Progenitor cell of endocrine pancreas (in vitro differentiated cells): ENCODE measurements around the gene ANGPT4. TPM values are rescaled to one million over a fixed set of nuclear protein-coding genes. Genes with fewer than 3 reads are reported as not detected.

Experiments used
- DNase-seq: peaks from one replicate; pipeline ENCODE4 v3.0.0; 2021; ENCODE audit warnings: low spot score; ENCODE audit not compliant: unreplicated experiment
- H3K27ac Mint-ChIP-seq: 2 replicates; pipeline ENCODE4 v1.8.0; 2021; ENCODE audit warnings: mild to moderate bottlenecking, moderate library complexity, mixed read lengths
- H3K27me3 Mint-ChIP-seq: 2 replicates; pipeline ENCODE4 v1.8.0; 2021; ENCODE audit warnings: mixed read lengths
- H3K36me3 Mint-ChIP-seq: 2 replicates; pipeline ENCODE4 v1.8.0; 2022; ENCODE audit warnings: mixed read lengths; ENCODE audit not compliant: insufficient read depth
- H3K4me1 Mint-ChIP-seq: 2 replicates; pipeline ENCODE4 v1.8.0; 2021; ENCODE audit warnings: low read depth, mixed read lengths
- H3K4me3 Mint-ChIP-seq: 2 replicates; pipeline ENCODE4 v1.8.0; 2021; ENCODE audit warnings: low read depth, mild to moderate bottlenecking, moderate library complexity, mixed read lengths
- H3K9me3 Mint-ChIP-seq: 2 replicates; pipeline ENCODE4 v1.8.0; 2021; ENCODE audit warnings: low read depth, mixed read lengths
- CTCF ChIP-seq: fragments of 200-600 bp; sonication (generic); IDR thresholded peaks from one replicate; pipeline ENCODE4 v1.5.0; 2021; ENCODE audit warnings: antibody characterized with exemption, mild to moderate bottlenecking; ENCODE audit not compliant: unreplicated experiment
- total RNA-seq: library from RNA; stranded (reverse); gene quantifications from 2 replicates; pipeline ENCODE4 v1.2.1, GENCODE V29; 2021

The ANGPT4 gene
- total RNA-seq, 1 donor from 2014 or later = not detected

- Mint-ChIP-seq H3K27ac (no peak overlapping the region), H3K4me3 (no peak overlapping the region), H3K36me3 (no peaks in the 10 kb centered on the region), H3K9me3 (no peaks in the 10 kb centered on the region), H3K4me1 (peaks cover 16% of the 10 kb centered on the region), H3K27me3 (peaks cover 7% of the 10 kb centered on the region)
- DNase-seq = no peak
- TF ChIP-seq CTCF = no peak
Measured at GRCh38 chr20:946826-947225, 30.7 kb upstream of the ANGPT4 start.

- no peaks in the 10 kb centered on the region for H3K36me3 Mint-ChIP-seq
- no peak overlapping the region for H3K27ac Mint-ChIP-seq
- no peak for DNase-seq
- H3K27me3 Mint-ChIP-seq = peaks cover 6% of the 10 kb centered on the region
- H3K9me3 Mint-ChIP-seq = no peaks in the 10 kb centered on the region
- peaks cover 16% of the 10 kb centered on the region for H3K4me1 Mint-ChIP-seq
- no peak for TF ChIP-seq CTCF
- H3K4me3 Mint-ChIP-seq = no peak overlapping the region
Measured at GRCh38 chr20:945841-946240, 29.7 kb upstream of the ANGPT4 start.

DNA sequence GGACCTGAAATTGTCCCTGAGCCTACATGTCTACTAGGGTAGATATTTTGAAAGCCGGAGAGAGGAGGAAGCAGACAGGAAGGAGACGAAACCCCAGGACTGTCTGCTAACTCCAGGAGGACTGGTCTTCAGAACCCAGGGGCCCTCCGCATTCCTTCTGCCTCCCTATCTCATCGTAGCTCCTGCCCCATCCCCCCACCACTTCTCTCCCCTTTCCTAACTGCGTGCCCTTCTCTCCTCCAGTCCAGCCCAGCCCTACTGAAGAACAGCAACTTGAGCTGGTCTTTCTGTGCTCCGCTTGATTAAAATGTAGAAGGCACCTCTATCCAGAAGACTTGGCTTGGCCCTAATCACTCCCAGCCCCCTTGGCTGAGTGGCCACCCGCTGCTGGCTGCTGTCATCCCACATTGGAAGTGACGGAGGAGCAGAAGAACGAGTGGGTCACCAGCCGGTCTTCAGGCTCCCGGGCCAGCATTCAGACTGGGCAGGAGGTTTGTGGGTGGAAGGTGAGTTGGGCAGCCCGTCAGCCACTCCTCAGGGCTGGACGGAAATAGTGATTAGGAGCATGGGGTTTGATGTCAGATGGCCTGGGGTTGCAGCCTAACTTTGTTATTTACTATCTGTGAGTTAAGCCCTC, 28.8 kb upstream of the ANGPT4 start:
- no peak for TF ChIP-seq CTCF
- Mint-ChIP-seq H3K27me3 (peaks cover 9% of the 10 kb centered on the region), H3K36me3 (no peaks in the 10 kb centered on the region), H3K9me3 (no peaks in the 10 kb centered on the region), H3K4me3 (no peak overlapping the region), H3K4me1 (peaks cover 16% of the 10 kb centered on the region), H3K27ac (no peak overlapping the region)
- no peak for DNase-seq

GRCh38 chr20:944148-944547, 28.0 kb upstream of the ANGPT4 start:
- H3K36me3 Mint-ChIP-seq = no peaks in the 10 kb centered on the region
- no peaks in the 10 kb centered on the region for H3K9me3 Mint-ChIP-seq
- H3K27ac Mint-ChIP-seq = no peak overlapping the region
- no peak for DNase-seq
- H3K4me1 Mint-ChIP-seq = peaks cover 16% of the 10 kb centered on the region
- TF ChIP-seq CTCF = no peak
- H3K4me3 Mint-ChIP-seq = no peak overlapping the region
- peaks cover 9% of the 10 kb centered on the region for H3K27me3 Mint-ChIP-seq

GRCh38 chr20:942611-943010, 26.5 kb upstream of the ANGPT4 start:
- no peaks in the 10 kb centered on the region for H3K36me3 Mint-ChIP-seq
- peaks cover 16% of the 10 kb centered on the region for H3K4me1 Mint-ChIP-seq

More at GRCh38 chr20:942611-943010, 26.5 kb upstream of the ANGPT4 start:
- DNase-seq = no peak
- H3K4me3 Mint-ChIP-seq = no peak overlapping the region
- TF ChIP-seq CTCF = no peak
- H3K27ac Mint-ChIP-seq = no peak overlapping the region
- H3K9me3 Mint-ChIP-seq = no peaks in the 10 kb centered on the region
- peaks cover 9% of the 10 kb centered on the region for H3K27me3 Mint-ChIP-seq
